CD4-positive, alpha-beta T cell treated with Interleukin-17A for 1 hour (primary cell): ENCODE results near the gene NPHP3.
A peak's percentile ranks its signal among the peaks of the same experiment; 100 is the strongest.
"Not testable (repeated sequence)": the region's sequence is repeated elsewhere in the genome, so short reads cannot be mapped to it uniquely, and the experiment has no call there.

ENCODE experiments used
- DNase-seq: peaks from one replicate; pipeline ENCODE4 v3.0.0-alpha.2; 2020

NPHP3 gene, protein sequence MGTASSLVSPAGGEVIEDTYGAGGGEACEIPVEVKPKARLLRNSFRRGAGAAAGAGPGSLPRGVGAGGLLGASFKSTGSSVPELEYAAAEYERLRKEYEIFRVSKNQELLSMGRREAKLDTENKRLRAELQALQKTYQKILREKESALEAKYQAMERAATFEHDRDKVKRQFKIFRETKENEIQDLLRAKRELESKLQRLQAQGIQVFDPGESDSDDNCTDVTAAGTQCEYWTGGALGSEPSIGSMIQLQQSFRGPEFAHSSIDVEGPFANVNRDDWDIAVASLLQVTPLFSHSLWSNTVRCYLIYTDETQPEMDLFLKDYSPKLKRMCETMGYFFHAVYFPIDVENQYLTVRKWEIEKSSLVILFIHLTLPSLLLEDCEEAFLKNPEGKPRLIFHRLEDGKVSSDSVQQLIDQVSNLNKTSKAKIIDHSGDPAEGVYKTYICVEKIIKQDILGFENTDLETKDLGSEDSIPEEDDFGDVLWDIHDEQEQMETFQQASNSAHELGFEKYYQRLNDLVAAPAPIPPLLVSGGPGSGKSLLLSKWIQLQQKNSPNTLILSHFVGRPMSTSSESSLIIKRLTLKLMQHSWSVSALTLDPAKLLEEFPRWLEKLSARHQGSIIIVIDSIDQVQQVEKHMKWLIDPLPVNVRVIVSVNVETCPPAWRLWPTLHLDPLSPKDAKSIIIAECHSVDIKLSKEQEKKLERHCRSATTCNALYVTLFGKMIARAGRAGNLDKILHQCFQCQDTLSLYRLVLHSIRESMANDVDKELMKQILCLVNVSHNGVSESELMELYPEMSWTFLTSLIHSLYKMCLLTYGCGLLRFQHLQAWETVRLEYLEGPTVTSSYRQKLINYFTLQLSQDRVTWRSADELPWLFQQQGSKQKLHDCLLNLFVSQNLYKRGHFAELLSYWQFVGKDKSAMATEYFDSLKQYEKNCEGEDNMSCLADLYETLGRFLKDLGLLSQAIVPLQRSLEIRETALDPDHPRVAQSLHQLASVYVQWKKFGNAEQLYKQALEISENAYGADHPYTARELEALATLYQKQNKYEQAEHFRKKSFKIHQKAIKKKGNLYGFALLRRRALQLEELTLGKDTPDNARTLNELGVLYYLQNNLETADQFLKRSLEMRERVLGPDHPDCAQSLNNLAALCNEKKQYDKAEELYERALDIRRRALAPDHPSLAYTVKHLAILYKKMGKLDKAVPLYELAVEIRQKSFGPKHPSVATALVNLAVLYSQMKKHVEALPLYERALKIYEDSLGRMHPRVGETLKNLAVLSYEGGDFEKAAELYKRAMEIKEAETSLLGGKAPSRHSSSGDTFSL (N-terminal part only)

DNA sequence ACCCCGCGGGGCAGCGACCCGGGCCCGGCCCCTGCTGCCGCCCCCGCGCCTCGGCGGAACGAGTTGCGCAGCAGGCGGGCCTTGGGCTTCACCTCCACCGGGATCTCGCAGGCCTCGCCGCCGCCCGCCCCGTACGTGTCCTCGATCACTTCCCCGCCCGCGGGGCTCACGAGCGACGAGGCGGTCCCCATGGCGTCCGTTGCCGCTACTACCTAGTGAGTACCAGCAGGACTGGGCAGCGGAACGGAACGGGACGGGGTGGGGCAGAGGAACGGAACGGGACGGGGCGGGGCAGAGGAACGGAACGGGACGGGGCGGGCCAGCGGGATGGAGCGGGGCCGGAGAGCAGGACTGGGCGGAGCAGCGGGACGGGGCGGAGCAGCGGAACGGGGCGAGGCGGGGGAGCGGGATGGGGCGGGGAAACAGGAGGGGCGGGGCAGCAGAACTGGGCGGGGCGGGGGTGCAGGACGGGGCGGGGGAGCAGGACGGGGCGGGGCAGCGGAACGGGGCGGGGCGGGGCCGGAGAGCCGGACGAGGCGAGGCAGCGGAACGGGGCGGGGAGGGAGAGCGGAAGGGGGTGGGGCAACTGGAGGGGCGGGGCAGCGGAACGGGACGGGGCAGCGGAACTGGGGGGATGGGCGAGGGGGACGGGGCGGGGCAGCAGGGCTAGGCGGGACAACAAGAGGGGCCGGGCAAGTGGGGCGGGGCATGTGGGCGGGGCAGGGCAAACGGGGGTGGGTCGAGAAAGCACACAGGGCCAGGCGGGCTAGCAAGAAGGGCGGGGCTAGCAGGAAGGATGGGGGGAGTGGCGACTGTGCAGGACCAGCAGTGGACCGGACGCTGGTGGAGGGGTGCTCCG is at the start of gene NPHP3:
Gene NPHP3 (minus strand): TSS at position 245 of the 859 bp plus-strand sequence. CDS start 54 bp downstream, at position 191.
- DNase-seq: peak; percentile 97

DNA sequence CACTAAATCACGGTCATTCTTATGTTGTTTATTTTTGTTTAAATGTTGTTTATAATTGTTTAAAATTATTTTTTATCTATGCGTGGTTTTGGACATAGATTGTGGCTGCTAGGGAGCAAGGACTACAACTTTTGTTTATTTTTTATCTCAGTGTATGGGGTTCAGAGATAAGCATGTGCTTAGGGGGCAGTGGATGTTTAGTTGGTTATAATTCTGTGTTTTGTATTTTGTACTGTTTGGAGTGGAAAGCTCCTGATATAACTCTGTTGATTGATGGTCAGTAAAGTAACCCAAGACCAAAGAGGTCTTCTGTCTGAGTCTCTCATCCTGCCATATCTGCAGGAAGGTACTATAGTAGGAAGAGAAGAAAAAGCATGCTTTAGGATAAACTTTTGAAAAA is 36.5 kb upstream of the NPHP3 start:
- no peak for DNase-seq

DNA sequence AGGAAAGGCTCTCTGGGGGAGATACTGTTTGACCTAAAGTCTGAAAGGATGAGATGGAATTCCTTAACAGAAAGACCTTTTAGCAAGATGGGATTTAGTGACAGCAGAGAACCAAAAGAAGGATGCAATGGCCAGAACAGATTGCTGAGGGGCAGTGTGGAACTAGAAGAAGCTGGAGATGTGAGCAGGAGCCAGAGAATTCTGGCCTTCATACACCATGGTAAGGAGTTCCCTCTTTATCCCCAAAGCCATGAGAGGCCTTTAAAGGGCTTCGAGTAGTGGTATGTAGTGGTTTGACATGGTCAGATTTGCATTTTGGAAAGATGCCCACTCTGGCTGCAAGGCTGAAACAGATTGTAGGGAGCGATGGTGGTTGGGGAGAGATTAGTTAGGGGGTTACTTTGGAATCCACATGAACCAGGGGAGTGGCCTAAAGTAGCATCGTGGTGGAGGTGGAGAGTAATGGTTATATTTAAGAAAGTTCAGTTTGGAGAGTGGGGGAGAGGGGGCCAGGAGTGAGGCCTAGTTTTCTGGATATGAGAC is 34.0 kb upstream of the NPHP3 start:
- no peak for DNase-seq

DNA sequence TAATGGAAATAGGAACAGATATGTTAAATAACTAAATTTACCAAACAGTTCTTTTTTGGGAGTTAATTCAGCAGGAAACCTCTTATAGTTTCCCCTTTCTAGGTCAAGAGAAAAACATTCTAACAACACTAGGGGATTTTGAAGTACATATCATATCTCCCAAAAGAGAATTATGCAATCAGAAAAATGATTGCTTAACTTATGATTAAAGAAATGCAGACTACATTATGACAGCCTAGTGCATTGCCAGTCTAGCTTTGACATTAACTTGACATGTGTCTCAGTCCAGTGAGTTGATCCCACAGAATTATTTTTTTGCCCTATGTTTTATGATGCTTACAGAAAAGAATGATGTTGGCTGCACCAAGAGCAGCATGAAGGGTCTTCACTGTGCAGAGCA is 31.7 kb upstream of the NPHP3 start:
- DNase-seq: no peak

DNA sequence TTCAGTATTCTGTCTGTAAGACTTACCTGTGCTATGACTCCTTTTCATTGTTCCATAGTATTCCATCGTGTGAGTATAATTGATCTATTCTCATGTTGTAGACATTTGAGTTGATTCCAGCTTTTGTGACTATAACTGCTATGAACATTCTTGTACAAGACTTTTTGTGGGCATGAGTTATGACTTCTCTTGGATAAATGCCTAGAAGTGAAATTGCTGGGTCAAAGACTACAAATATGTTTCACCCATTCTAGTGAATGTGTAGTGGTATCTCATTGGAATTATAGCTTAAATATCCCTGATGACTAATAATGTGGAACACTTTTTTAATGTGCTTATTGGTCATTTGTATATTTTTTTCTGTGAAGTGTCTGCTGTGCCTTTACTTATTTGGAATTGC is 27.6 kb upstream of the NPHP3 start:
- no peak for DNase-seq

DNA sequence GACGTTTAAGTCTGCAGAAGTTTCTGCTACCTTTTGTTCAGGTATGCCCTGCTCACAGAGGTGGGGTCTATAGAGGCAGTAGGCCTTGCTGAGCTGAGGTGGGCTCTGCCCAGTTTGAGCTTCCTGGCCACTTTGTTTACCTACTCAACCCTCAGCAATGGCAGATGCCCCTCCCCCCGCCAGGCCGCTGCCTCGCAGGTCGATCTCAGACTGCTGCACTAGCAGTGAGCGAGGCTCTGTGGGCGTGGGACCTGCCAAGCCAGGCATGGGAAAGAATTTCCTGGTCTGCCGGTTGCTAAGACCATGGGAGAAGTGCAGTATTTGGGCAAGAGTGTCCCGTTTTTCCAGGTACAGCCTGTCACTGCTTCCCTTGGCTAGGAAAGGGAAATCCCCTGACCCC is 24.5 kb upstream of the NPHP3 start:
- DNase-seq: not testable (repeated sequence)

DNA sequence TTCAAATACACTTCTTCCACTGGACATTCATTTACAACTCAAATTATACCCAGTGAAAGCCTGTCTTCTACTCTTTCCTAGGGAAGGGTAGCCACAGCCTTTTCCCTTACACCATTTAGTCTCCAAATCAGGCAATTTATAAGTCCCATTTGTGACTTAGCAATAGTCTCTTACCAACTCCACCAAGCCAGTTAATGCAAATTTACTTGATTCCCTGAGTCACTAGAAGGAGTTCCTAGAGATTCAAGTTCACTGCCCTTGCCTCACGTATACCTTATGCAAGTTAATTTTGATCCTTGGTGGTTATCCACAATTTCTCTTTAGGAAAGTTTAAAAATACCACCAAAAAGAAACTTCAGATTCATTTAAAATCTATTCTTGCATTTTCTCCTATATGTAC is 16.1 kb upstream of the NPHP3 start:
- no peak for DNase-seq

DNA sequence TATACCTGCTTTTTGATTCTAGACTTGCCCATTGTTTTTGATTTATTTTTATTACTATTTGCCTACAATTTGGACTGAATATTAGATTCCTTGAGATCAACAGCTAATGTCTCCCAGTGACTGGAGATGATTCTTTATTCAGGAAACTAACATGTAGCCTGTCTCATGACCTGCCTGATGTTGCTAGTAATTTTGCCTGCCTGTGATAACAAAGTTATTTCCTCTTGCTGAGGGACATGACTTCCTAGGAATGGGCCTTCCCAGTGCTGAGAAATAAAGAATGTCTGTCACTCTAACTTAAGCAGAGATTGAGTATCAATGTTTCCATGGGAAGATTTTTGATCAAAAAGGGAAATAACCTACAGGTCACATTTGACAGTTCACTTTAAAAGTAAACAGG is 13.4 kb upstream of the NPHP3 start:
- no peak for DNase-seq

DNA sequence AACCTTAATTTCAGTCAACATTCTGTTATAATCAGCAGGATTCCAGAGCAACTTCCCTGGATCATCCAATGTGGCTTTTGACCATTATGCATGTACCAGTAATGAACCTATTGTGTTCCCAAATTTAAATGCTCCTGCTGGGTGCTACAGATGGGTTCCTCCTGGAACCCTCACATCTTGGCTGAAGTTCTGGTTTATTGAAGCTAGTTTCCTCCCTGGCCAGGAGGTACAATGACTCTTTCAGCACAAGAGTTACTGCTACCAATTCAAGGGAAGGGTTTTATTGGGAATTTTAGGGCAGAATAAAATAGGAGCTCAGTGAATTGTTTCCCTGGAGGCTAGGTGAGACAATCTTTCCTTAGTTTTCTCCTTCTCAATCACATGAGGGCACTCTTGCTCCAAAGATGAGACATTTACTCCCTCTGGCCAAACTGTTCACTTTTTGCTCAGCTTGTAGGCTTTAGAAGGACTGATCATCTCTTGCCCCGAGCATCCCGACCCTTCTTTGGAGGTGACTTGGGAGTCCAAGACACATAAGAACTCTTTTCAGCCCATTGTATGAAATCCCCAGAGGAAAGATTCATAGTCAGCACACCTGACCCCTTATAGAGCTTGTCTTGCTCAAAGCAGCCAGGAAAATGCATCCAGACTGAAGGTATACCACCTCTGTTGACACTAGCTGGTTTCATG is 8.8 kb upstream of the NPHP3 start:
- peak; percentile 7 for DNase-seq

DNA sequence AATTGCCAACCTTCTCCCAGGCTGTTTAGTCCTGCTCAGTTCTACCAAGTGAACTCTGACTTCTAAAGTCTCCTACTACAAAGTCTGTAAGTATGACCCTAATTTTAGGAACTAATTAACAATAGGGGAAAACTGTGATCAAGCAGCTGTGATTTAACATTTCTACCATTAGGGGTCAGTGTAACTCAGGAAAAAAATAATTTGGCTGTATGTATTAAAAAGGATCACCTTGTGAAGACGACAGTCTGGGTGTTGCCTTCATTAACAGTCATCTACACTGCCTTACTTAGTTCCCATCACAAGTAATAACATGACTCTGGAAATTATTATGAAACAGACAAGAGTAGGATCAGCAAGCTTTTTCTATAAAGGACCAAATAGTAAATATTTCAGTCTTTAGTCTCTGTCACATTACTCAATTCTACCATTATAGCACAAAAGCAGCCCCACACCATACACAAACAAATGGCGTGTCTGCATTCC is 4.2 kb upstream of the NPHP3 start:
- peak; percentile 80 for DNase-seq

DNA sequence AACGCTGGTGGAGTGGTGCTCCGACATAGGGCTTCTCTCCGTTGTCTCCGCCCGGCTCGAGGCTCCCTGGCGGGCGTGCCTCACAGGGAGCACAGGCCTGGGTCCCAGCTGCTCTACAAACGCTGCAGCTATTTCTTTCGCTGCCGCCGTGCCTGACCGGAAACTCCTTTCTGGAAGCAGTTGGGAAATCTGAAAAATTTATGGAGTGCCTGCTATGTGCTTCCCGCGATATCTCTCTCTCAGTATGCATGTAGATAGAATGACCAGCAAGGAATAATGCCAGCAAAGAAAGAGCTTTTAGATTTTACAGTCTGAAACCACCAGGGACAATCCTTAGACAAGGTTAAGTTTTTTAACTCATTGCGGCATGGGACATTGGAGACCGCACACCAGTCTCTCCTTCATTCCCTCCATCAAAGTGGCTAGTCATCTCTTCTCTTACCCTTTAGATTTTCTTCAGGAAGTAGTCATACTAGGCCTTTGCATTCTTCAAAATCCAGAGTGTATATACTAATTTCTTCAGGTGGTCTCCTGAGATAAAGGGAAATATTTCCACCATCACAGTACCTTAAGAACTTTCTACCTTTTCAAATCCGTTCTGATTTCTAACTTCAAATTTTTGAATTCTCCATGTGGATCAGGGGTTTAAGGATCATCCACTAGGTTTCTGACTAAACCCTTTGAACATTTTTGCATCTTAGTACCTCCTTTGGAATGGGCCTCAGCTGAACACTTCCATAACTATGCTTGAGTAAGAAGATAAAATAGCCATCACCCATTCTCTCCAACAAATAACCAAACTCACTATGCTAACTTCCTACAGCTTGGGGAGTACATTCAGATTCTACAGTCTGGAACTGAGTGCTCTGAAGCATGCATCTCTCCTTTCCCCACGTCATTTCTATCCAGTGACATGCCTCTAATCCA is 1.1 kb upstream of the NPHP3 start:
- DNase-seq: no peak

DNA sequence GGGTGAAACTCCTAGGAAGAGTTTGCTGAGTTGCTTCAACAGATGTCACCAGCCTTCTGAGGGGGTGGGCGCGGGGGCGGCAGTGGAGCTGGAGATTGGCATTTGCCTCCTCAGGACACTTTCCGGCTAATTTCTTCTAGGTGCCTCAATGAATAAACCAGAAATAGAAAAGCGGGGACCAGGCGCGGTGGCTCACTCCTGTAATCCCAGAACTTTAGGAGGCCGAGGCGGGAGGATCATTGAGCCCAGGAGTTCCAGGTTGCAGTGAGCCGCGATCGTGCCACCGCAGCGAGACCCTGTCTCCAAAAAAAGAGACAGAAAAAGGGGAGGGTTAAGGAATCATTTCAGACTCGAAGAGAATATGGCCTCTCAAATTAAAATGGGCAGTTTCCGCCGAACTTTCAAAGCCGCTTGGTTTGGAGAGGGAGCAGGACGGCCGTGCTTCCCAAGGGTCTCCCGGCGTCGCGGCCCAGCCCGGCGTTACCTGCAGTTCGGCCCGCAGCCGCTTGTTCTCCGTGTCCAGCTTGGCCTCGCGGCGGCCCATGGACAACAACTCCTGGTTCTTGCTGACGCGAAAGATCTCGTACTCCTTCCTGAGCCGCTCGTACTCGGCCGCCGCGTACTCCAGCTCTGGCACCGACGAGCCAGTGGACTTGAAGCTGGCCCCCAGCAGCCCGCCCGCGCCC is 587 bp downstream of the NPHP3 start:
- DNase-seq: no peak

DNA sequence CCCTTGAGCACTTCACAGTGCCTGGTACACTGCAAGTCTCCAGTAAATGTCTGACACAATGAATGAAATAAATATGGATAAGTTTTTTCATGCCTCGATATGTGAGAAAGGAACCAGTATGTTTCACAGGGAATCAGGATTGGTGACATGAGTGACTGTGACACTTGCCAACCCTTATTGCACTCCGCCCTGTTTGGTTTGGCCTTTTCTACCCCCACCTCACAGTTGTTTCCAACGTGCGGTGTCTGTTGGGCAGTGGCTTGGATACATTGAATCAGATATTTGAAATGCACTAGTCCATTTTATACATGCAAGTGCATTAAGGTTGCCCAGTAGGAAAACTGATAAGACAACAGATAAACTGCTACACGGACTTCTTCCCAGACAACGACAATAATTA is 2.0 kb downstream of the NPHP3 start:
- DNase-seq: no peak

DNA sequence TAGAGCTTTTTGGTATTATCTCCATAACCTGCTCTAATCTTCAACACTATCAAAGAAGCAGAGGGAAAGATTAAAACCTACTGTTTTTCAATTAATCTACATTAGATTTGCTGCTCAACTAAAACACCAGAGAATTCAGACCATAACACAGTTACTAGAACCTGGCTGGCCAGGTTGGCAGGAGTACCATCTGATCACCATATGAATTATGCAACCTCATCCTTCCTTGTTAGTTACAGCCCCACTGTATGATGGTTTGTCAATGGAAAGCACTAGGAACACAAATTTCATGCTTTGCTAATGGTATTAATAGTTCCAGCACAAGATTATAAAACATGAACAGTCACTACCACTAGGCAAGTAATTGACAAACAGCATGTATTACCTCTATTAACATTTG is 5.8 kb downstream of the NPHP3 start:
- no peak for DNase-seq

DNA sequence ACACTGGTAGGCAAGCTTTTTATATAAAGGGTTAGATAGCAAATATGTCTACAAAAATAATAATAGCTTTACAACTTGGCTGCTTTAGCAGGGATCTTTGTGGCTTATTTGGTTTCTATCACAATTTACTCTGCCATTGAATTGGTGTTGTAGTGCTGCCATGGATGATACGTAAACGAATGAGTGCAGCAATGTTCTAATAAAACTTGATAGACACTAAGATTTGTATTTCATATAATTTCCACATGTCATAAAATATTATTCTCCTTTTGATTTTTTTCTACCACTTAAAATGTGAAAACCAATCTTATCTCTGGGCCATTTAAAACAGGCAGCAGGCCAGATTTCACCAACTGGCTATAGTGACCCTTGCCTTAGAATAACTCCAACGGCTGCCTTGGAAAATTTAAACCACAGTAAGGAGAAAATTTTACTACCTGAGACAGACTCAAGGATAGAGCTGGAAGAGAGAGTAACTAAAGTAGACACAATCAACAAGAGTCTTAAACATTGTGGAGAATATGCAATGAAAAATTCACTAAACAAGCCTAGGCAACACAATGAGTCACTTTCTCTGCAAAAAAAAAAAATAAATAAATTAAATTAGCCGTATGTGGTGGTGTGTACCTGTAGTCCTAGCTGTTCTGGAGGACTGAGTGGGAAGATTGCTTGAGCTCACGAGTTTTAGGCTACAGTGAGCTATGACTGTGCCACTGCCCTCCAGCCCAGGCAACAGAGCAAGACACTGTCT is 8.1 kb downstream of the NPHP3 start:
- DNase-seq: no peak

DNA sequence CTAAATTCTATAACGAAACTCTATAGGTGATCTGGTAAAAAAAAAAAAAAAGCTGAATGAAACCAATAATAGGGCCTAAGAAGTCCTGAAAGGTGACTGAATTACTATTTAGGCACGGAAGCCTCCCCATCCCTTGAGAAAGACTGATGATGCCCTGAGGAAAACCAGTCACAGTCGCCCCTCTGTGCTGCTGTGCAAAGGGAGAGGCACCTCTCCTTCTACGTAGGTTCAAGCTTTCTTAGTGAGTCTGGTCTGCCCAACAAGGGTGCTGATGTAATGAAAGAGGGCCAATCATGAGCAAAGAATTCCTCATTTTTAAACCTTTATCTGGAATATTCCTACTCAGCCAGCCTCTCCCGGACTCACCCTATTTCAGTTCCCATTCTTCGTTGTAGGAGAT is 11.9 kb downstream of the NPHP3 start:
- DNase-seq: no peak

DNA sequence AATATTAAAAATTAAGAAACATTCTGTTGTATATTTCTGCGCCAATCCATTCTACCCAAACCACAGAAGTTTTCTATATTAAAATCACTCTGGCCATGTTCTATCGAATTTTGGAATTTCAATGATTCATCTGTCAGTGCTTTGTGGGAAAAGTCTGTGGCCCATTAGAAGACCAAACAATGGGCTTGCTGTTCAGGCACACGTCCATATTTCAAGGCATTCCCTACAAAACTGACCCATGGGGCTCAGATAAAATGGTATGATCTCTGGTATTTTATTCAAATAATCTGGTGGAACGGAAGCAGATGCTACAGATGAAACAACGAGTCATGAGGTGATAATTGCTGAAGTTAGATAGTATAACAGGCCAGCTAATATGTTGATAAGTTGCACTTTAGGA is 12.4 kb downstream of the NPHP3 start:
- DNase-seq: no peak

DNA sequence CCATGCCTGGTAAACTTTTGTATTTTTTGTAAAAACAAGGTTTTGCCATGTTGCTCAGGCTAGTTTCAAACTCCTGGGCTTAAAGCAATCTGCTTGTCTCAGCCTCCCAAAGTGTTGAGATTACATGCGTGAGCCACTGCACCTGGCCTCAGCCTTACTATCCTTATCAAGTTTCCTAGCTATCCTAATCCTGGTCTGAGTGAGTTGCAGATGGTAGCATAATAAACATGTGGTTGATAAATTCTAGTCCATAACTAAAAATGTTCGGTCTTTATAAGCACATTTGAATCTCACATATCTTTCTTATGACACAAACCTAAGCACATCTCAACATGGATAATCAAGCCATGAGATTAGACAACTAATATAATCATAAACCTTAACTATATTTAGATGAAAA is 18.5 kb downstream of the NPHP3 start:
- no peak for DNase-seq

DNA sequence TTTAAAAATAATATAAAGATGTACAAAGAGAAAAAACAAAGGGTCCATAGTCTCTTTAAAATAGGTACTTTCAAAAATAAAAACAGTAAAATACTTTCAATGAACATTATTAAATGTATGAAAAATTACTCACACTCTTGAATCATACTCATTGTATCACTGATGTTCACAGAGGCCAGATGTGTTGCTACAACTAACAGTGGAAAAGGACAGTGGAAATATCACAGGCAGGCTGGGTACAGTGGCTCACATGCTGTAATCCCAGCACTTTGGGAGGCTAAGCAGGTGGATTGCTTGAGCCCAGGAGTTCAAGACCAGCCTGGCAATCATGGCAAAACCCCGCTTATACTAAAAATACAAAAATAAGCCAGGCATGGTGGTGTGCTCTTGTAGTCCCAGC is 26.8 kb downstream of the NPHP3 start:
- no peak for DNase-seq
